ENCODE results near the gene NUCKS1. TPM values are rescaled to one million over a fixed set of nuclear protein-coding genes. Genes with fewer than 3 reads are reported as not detected.

Gene NUCKS1, protein sequence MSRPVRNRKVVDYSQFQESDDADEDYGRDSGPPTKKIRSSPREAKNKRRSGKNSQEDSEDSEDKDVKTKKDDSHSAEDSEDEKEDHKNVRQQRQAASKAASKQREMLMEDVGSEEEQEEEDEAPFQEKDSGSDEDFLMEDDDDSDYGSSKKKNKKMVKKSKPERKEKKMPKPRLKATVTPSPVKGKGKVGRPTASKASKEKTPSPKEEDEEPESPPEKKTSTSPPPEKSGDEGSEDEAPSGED
- 280 to 304 TPM (median 289 TPM) in 3 replicates for total RNA-seq

DNA sequence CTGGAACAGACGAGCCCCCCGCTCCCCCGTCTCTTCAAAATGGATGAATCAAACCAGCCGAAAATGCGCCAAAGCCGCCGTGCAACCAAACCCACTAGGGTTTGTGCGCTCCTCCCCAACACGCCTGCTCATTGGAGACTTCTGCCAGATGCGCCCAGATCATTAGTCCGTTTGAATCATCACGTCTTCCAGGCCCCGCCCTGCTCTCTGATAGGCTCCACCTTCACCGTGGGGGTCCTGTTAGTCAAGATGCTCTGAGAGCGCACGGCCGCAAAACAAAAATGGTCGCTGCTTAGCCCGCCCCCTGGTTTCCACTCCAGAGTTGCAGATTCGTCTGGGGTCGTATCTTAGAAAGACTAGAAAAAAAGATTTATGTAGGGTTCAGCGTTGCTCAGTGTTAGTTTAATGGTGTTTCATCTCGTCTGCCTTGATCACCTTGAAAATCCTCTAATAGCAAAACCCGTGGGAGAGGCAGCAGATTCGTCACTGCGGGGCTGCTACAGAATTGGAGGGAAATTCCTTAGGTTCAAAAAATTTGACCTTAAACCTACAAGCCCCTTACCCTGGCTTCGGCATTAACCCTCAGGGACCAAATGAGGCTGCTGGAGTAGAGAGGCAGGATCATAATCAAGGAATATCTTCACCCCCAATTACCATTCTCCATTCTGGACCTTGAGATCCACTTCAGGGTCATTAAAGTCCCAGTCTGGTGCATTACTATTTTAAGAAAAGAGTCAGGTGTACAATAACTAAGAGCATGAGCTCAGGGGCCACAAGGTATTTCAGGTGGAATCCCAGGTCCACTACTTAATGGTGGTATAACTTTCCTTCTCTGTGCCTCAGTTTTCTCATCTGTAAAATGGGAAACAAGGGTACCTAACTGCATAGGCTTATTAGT is at the start of gene NUCKS1:
Gene NUCKS1 (minus strand): TSS at position 45 of the 898 bp plus-strand sequence. CDS start 209 bp downstream, outside the sequence.
- Mint-ChIP-seq H3K27me3 (ENCODE audit: low read depth) (peaks cover 3% of the 10 kb centered on the region), H3K4me3 (peak within 1 kb of the TSS; percentile 97)

GRCh38 chr1:205798577-205798976 is 48.6 kb upstream of the NUCKS1 start:
- H3K4me3 Mint-ChIP-seq: no peak overlapping the region
- peaks cover 18% of the 10 kb centered on the region for H3K36me3 Mint-ChIP-seq
- H3K27me3 Mint-ChIP-seq (ENCODE audit: low read depth): no peaks in the 10 kb centered on the region
- peaks cover 3% of the 10 kb centered on the region for H3K4me1 Mint-ChIP-seq
- no peak overlapping the region for H3K27ac Mint-ChIP-seq
- no peak for DNase-seq (ENCODE audit: low spot score in 2 of 2, unreplicated experiment in 2 of 2)
- no peaks in the 10 kb centered on the region for H3K9me3 Mint-ChIP-seq
- TF ChIP-seq, protein P1, sequence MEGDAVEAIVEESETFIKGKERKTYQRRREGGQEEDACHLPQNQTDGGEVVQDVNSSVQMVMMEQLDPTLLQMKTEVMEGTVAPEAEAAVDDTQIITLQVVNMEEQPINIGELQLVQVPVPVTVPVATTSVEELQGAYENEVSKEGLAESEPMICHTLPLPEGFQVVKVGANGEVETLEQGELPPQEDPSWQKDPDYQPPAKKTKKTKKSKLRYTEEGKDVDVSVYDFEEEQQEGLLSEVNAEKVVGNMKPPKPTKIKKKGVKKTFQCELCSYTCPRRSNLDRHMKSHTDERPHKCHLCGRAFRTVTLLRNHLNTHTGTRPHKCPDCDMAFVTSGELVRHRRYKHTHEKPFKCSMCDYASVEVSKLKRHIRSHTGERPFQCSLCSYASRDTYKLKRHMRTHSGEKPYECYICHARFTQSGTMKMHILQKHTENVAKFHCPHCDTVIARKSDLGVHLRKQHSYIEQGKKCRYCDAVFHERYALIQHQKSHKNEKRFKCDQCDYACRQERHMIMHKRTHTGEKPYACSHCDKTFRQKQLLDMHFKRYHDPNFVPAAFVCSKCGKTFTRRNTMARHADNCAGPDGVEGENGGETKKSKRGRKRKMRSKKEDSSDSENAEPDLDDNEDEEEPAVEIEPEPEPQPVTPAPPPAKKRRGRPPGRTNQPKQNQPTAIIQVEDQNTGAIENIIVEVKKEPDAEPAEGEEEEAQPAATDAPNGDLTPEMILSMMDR (IDR thresholded peaks at IDR 0.05; ENCODE audit: unreplicated experiment): no peak

More for the DNA sequence above, at the start of gene NUCKS1:
- TF ChIP-seq, protein P1 (IDR thresholded peaks at IDR 0.05; ENCODE audit: unreplicated experiment): no peak
- DNase-seq (ENCODE audit: low spot score in 2 of 2, unreplicated experiment in 2 of 2): peak; percentile 90 to 93
- Mint-ChIP-seq H3K9me3 (no peaks in the 10 kb centered on the region), H3K36me3 (no peaks in the 10 kb centered on the region), H3K27ac (peak within 1 kb of the TSS; percentile 99), H3K4me1 (peaks cover 30% of the 10 kb centered on the region)

DNA sequence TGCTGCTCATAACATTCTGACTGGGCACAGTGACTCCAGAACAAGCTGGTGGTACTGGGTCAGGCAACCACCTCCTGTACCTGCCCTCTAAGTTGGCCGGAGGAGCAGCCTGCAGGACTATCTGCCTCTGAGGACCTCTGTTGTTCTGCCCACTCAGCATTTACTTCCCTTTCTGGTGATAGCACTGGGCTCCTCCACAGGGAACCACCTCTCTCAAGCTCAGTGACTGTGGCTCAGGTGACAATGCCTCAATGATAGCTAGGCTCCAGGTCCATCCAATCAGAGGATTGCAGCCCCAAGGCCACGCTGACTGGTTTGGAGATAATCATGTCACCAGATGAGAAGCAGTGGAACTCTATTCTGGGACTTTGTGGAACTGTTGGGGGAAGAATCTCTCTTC is 47.2 kb upstream of the NUCKS1 start:
- TF ChIP-seq, protein P1 (IDR thresholded peaks at IDR 0.05; ENCODE audit: unreplicated experiment): no peak
- Mint-ChIP-seq H3K4me1 (peaks cover 3% of the 10 kb centered on the region), H3K27me3 (ENCODE audit: low read depth) (no peaks in the 10 kb centered on the region), H3K4me3 (no peak overlapping the region), H3K27ac (no peak overlapping the region), H3K36me3 (peaks cover 18% of the 10 kb centered on the region), H3K9me3 (no peaks in the 10 kb centered on the region)
- DNase-seq (ENCODE audit: low spot score in 2 of 2, unreplicated experiment in 2 of 2): no peak

- Mint-ChIP-seq H3K9me3 (no peaks in the 10 kb centered on the region), H3K4me3 (no peak overlapping the region), H3K4me1 (no peaks in the 10 kb centered on the region), H3K36me3 (peaks cover 23% of the 10 kb centered on the region), H3K27ac (no peak overlapping the region), H3K27me3 (ENCODE audit: low read depth) (no peaks in the 10 kb centered on the region)
- DNase-seq (ENCODE audit: low spot score in 2 of 2, unreplicated experiment in 2 of 2): no peak
- TF ChIP-seq, protein P1 (IDR thresholded peaks at IDR 0.05; ENCODE audit: unreplicated experiment): no peak
Observed at GRCh38 chr1:205794011-205794730, 44.2 kb upstream of the NUCKS1 start.

- H3K9me3 Mint-ChIP-seq: no peaks in the 10 kb centered on the region
- H3K27ac Mint-ChIP-seq: no peak overlapping the region
- H3K36me3 Mint-ChIP-seq: peaks cover 18% of the 10 kb centered on the region
- no peak for DNase-seq (ENCODE audit: low spot score in 2 of 2, unreplicated experiment in 2 of 2)
- no peaks in the 10 kb centered on the region for H3K4me1 Mint-ChIP-seq
- H3K27me3 Mint-ChIP-seq (ENCODE audit: low read depth): no peaks in the 10 kb centered on the region
- H3K4me3 Mint-ChIP-seq: no peak overlapping the region
- TF ChIP-seq, protein P1 (IDR thresholded peaks at IDR 0.05; ENCODE audit: unreplicated experiment): no peak
Observed at GRCh38 chr1:205792961-205793673, 43.1 kb upstream of the NUCKS1 start.
